GM18499 (cell line): ENCODE results near the gene LRRTM4.

ENCODE experiments used
- ATAC-seq: cut with Tn5 transposase; IDR thresholded peaks from one replicate; pipeline ENCODE4 v1.9.1; 2021; ENCODE audit warnings: moderate number of reproducible peaks; ENCODE audit not compliant: insufficient read depth, unreplicated experiment

LRRTM4 gene

GRCh38 chr2:77328134-77328931, 193.8 kb downstream of the LRRTM4 start:
- no peak for ATAC-seq

GRCh38 chr2:77325395-77325794, 196.8 kb downstream of the LRRTM4 start:
- ATAC-seq, result no peak

DNA sequence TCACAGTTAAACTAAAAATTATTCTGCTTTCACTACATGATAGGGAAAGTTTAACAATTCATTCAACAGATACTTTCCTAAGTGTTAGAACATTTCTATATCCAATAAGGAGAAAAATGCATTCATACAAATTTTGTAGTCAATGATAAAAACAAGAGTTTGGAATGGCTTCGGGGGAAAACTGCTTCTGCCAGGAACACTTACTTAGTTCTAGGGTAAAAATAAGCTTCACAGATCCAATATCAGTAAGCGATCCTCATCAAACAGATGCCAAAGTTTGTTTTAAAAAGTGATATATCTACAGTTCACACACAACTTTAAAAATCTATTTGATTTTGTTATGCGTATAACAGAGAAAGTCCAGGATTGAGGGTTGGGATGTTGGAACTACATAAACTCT, 199.7 kb downstream of the LRRTM4 start:
- no peak for ATAC-seq

DNA sequence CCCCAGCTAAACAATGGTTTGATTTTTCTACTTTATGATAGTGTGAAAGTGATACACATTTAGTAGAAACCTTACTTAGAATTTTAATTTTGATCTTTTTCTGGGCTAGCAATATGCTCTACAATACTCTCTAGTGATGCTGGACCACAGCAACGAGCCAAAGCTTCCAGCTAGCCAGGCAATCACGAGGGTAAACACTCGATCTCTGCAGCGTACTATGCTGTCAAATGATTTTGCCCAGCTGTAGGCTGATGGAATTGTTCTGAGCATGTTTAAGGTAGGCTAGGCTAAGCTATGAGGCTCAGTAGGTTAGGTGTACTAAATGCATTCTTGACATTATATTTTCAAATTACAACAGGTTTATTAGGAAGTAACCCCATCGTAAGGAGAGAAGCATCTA, 207.5 kb downstream of the LRRTM4 start:
- ATAC-seq, result no peak

GRCh38 chr2:77310416-77310815, 211.8 kb downstream of the LRRTM4 start:
- ATAC-seq, result no peak

DNA sequence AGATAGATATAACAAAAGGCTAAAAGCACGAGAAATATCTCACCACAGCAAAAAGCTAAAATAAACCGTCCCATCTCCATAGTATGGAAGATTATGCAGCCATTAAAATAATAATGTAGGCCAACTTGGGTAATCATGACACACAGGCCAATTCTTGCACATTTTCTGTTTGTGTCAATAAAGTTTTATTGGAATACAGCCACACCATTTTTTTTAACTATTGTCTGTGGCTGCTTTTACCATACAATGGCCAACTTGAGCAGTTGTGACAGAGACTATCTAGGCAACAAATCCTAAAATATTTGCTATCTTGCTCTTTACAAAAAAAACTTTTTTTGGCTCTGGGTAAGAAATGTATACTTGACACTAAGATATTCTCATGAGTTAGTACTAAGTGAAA, 212.5 kb downstream of the LRRTM4 start:
- ATAC-seq, result no peak

GRCh38 chr2:77301441-77301840, 220.7 kb downstream of the LRRTM4 start:
- no peak for ATAC-seq

DNA sequence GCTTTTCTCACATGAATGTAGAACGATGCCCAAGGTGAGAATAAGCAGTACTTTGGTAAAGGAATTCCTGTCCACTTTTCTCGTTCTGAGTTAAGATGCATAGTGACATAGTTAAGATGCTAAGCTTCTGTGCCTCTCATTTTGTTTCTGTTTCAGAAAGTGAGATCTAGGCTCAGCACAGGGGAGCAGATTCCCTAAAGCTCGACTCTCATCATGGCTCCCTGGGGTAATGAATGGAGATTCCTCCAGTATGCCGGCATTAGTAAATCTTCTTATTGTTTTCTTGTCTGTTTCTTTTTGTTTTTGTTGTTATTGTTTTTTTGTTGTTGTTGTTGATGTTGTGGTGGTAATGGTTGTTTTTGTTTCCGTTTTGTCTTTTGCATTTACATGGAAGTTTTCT, 225.4 kb downstream of the LRRTM4 start:
- no peak for ATAC-seq

GRCh38 chr2:77294474-77294873, 227.7 kb downstream of the LRRTM4 start:
- no peak for ATAC-seq

DNA sequence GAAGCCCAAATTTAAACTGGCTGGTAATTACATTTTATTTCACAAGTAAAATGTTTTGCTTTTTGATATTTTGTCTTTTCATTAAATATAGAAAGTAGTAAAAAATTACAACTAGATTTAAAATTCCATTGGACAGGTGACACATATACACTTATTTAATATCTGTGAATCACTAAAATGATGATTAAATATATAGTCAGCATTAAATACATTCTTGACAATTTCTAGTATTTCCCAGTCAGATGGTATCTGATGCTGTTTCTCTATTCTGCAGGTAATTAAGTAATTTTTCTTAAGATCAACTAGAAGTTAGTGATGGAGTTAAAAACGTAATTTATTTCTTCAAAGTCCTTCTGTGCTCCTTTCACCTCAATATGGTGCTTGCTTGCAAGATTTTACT, 237.8 kb downstream of the LRRTM4 start:
- ATAC-seq, result no peak

DNA sequence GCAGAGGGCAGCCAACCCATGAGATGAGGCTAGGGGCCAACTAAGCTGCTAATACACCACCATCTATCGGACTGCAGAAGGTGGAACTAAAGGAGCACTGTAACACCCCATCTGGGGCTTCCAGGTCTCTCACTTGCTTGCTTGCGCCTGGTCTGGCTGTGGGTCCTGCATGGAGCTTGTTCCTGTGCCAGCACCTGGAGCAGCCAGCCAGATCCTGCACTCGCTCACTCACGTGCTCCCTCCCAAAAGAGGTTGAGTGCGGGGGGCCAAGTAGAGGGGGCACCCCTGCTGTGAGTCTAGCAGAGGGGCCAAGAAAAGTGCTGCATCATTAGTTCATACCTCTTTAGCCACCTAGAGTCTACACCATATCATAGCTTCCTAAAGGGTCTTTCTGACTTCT, 250.9 kb downstream of the LRRTM4 start:
- no peak for ATAC-seq

DNA sequence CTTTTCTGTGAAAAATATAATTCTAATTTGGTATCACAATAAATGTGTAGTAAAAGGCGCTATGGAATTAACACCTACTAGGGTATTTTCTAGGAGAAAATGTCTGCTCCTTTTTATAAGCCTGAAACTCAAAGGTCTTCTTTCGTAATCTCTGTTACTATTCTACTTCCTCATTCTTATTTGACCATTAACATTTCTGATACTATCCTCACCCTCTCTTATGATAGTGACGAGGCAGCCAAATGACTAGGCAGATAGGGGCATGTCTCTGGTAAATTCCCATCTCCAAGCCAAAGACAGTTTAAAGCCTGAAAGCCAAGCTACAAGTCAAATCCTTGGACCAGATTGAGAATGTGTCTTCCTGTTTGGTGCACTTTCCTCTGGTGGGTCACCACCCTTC, 251.7 kb downstream of the LRRTM4 start:
- ATAC-seq, result no peak

DNA sequence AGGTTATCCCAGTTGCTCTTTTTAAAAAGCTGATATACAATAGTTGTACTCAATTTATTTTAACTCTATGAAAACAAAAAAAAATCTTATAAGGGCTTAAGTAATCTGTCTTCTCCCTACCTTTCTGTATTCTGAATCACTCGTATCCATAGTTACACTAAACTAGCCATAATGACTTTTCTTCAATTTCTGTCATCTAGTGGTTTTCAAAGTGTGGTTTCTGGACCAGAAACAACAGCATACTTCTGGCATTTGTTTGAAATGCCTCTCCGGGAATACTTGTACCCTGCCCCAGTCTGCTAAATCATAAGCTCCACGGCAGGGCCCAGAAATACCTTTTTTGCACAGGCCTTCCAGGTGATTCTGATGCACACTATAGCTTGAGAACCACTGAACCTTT, 253.6 kb downstream of the LRRTM4 start:
- no peak for ATAC-seq

DNA sequence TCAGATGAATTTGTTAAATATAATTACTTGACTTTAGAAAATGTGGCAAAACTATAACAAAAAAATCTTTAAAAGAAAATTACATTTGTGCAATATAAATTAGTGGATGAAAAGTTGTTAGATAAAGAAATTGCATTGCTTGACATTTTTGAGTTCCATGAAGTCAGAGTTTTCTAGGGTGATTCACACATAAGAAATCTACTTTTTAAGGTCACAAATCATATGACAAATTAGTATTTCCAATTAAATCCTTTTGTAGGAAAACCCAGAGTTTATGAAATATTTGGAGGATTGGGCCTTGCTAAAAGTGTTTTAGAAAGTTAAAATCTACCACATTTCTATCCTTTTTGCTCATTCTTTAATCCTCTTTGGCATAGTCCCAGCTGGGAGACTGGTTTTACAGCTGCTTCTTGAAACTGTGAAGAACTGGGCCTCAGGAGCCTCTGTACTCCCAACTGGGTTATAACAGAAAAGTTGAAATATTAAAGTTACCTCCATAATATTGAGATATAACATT, 289.2 kb downstream of the LRRTM4 start:
- ATAC-seq, result no peak

- ATAC-seq, result no peak
Observed at GRCh38 chr2:77228391-77228790, 293.8 kb downstream of the LRRTM4 start.

- ATAC-seq, result no peak
Observed at GRCh38 chr2:77210725-77211124, 311.5 kb downstream of the LRRTM4 start.

- no peak for ATAC-seq
Observed at GRCh38 chr2:77207331-77207730, 314.8 kb downstream of the LRRTM4 start.

DNA sequence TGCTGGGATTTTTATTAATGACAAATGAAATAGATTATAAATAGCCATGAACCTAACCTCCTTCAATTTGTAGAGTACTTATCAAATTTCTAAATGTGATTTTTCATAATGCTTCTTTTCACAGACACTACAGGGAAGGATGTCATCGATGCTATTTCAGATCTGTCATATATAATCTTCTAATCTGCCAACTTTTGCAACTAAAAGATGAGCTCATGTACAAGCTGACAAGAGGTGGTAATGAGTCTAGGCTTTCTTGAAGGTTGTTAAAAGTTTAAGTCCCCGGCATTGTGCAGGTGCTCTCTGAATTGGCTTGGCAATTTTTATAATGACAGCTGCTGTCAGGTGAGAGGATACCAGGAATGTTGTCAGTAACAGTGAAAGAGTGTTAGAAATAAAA, 320.4 kb downstream of the LRRTM4 start:
- ATAC-seq, result no peak

DNA sequence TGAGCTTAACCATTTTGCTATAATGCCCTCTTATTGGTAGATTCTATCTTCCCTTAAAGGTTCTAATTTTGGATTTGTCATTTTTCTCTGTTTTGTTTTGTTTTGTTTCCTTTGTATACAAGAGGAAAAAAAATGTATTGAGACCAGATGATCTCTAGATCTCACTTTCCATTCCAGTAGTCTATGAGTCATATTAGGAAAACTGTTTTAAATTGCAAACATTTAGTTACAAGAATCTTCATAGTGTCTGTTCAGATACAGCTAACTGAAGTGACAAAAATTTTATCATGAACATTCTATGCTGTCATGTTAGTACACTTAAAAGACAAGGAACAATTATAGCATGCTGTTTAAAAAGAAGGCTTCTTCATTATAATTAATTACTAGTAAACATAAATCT, 322.8 kb downstream of the LRRTM4 start:
- ATAC-seq, result no peak

DNA sequence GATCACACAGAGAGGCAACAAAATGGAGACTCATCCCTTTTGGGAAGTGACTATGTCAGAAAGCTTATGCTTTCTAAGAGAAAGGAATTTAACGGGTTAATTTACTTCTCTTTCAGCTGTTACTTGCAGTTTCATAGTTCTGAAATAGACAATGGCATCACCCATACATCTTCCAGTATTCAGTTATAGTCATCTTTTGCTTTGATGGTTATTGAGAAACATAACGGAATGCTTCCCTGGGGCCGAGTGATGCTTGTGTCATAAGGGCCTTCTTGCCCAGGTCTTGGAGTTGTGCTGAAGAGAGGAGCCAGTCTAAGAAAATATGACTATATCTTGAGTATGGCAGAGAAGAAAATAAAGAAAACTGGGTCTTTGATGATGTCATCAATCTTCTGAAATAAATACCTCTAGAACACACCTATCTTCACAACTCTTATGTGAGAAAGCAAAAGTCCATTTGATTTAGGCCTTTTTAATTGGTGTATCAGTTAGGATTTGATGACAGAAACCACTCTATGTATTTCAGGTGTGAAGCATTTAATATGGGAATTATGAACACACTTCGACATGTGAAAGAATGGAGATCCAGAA, 328.2 kb downstream of the LRRTM4 start:
- ATAC-seq, result no peak

DNA sequence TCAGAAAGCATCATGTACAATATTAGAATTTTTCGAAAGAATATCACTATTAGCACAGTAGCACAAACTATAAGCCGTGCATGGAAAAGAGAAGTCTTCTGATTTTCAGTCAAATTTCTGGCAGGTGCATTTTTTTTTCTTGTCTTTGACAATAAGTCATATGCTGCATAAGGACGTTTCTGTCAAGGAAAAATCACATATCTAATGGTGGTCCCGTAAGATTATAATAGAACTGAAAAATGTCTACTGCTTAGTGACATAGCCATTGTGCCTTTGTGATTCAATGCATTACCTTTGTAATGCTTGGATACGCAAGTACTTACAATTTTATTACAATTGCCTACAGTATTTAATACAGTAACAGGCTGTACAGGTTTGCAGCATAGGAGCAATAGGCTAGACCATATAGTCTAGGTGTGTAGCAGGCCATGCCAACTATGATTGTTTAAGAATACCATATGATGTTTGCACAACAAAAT, 329.3 kb downstream of the LRRTM4 start:
- ATAC-seq, result no peak

DNA sequence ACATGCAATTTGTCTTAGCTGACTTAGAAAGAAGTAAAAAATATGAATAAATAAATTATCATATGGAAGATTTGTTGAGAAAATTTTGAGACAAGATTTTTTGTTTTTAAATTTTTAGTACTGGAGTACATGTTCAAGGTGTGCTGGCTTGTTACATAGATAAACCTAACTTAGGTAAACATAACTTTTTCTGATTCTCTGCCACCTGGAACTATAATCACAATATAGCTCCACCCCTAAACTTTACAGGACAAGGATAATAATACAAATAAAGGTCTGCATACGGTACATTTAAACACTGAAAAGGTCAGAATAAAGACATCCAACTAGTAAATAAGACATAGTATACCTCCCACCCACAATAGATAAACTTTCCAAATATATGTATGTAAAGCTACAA, 330.5 kb downstream of the LRRTM4 start:
- ATAC-seq, result no peak
